Activated T-cell treated with anti-CD3 and anti-CD28 coated beads for 1 hour (primary cell): Measurements from ENCODE around the gene KRT6C.
"Not testable (repeated sequence)": the region's sequence is repeated elsewhere in the genome, so short reads cannot be mapped to it uniquely, and the experiment has no call there.

ENCODE experiments used
- DNase-seq: peaks from one replicate; pipeline ENCODE4 v3.0.0-alpha.2; 2020; ENCODE audit warnings: low read depth

The KRT6C gene

DNA sequence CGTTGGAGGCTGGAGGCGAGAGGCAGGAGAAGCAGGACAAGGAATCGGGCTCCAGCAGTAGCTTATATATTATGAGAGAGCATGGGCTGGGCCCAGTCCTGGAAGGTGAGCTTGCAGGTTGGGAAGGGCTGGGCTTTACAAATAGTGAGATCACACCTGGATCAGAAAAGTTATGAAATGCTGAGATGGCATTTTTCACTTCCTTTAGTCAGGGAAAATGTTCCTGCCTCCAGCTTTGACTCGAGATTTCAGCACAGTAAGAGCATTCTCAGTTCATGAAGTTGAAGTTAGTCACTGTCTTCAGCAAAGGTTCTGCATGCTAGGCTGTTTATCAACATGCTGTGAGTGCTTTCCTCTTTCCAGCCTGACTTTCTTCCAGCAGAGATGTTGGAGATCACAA, at the start of gene KRT6C:
TSS of gene KRT6C (minus strand) at position 38 of the 400 bp plus-strand sequence. CDS start 68 bp downstream, outside the sequence.
- no peak for DNase-seq

GRCh38 chr12:52522346-52523011, 48.9 kb upstream of the KRT6C start:
- no peak for DNase-seq

DNA sequence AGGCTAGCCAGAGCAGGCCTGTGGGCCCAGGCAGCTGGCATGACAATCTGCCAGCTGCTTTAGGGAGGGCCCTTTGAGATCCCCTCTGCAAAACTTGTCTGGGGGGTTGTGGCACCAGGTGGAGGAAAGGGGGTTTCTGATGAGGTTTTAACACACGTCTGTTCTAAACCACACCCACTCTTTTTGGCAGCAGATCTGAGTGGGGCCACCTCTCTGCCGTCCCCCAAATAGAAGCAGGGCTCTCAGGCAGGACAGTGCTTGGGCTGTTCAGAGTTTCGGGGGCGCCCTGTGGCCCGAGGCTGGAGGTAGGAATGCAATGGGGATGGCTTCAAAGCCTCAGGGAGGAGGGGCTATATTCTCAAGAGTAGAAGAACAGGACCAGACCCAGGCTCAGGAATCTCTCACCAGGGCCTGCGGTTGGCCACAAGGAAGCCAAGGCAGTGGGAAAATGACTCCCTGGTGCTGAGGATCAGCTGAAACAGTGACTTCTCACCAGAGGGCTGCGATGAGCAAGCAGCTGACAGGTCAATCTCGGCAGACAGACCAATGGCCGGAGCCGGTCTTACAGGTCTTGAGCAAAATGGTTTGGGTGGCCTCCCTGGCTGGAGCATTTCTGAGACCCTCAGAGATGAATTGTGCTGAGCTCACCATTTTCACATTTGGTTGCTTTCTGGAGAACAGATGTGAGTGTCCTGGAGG, 48.1 kb upstream of the KRT6C start:
- no peak for DNase-seq

- DNase-seq: no peak
These were observed 47.6 kb upstream of the KRT6C start for GRCh38 chr12:52521175-52521567.

DNA sequence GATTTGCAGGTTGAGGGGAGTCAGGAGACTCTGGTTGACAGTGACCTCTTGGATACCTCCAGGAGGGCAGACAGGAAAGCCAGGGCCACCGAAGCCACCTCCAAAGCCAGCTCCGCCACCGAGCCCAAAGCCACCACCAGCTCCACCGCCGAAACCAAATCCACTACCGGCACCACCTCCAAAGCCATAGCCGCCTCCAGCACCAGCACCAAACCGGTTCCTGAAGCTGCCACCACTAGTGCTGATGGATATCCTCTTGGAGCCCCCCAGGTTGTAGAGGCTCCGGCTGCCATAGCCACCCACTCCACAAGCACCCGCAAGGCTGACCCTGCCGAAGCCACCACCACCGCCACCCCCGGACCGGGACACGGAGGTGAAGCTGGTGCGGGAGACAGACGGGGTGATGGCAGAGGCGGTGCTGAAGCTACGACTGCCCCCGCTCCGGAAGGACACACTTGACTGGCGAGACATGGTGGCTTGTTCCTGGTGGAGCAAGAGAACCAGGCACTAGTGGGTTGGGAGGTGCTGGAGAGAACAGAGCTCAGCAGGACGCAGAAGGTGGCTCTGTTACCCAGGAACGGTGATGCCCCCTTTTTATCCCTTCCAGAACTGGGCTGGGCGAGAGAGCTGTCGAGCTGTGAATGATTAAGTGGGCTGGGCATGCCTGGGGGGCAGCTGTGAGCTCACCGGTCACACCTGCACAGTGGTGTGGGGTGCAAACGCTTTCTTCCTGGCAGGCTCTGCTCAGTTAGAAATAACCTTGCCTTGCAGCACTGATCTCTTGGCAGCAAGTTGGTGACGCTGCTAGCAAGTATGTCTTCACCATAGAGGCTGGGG, 46.4 kb upstream of the KRT6C start, which contains the start of gene KRT5:
TSS of gene KRT5 (minus strand) at position 569 of the 837 bp plus-strand sequence. CDS start at position 471, 98 bp downstream.
- DNase-seq: no peak

DNA sequence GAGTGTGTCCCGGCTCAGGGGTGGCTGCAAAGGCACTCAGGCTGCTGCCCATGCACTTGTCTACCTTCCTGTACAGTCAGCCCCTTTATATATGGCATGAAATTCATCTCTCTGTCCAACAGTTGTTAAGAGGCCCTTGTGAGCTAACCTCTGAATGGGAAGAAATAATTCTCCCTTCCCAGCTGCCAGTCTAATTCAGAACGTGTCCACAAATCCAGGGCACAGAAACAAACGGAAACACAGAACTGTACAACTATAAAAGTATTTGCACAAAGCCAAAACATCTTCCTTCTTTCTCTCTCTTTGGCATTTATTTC, 45.7 kb upstream of the KRT6C start:
- DNase-seq: no peak

- no peak for DNase-seq
These were observed 45.2 kb upstream of the KRT6C start for GRCh38 chr12:52518574-52519386.

DNA sequence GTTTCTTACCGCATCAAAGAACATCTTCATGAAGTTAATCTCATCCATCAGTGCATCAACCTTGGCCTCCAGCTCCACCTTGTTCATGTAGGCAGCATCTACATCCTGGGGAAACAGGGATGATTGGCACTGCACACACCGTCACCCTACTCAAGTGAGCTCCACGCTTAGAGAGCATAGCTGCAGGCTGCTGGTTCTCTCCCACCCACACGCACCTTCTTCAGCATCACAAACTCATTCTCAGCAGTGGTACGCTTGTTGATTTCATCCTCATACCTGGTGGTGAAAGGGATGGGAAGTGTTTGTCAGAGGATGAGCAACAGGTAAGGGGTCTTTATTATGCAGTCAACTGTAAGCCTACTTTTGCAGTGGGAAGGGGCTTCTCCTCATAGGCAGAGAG, 44.3 kb upstream of the KRT6C start:
- DNase-seq: no peak

DNA sequence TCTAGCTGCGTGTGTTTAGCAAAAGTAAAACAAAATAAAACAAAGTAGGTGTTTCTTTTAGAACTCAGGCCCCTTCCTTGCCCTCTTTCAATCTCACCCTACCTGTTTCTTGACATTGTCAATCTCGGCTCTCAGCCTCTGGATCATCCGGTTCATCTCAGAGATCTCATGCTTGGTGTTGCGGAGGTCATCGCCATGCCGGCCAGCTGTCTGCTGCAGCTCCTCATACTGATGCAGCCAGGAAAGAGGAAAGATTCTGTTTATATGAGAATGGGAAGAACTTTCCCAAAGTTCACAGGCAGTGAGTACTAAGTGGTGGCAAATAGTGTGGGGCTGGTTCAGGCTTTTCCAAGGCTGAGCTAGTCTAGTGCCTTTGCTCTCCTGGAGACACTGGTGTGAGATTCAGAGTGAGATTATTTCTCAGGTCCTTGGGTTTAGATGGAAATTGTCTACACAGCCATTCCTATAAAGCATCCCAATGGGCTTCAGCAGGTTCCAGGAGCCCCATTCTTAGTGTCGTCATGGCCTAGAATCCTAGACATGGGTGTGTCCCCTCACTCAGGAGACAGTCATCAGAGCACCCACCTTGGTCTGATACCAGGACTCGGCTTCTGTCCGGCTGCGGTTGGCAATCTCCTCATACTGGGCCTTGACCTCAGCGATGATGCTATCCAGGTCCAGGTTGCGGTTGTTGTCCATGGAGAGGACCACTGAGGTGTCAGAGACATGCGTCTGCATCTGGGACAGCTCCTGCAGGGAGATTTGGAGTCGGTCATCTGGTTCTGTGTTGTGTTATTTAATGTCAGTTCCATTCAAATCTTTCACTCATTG, 43.6 kb upstream of the KRT6C start:
- DNase-seq: no peak

DNA sequence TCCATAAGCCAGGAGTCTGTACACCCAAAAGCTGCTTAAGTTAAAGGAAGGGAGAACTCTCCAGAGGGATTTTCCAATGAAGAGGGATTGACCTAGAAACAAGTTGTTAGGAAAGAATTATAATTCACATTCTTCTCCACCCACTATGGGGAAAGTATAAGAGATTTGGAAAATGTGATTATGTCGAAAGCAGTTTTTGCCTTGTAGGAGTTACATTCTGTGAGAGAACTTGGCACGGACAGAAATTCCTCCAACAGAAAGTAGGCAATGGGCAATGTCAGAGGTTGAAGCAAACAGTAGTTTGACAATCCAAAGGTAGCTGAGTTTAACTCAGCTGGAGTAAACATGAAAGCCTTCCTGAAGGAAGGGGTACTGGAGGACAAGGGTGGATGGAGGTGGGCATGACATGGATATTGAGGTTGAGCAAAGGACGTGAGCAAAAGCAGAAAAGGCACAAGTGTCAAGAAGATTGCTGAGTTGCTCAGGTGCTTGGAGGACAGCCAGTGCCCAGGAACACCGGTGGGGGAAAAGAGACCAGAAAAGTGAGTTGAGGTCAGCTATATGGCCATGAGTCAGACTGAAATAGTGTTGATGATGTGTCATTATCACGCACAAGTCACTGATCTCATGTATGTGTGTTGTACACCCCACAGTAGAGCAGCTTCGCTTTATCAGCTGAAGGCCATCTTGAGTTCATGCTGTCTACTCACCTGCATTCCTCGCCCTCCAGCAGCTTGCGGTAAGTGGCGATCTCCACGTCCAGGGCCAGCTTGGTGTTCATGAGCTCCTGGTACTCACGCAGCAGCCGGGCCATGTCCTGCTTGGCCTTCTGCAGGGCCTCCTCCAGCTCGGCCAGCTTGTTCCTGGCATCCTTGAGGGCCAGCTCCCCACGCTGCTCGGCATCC, 42.6 kb upstream of the KRT6C start:
- no peak for DNase-seq

- DNase-seq: no peak
These were observed 41.7 kb upstream of the KRT6C start for GRCh38 chr12:52515319-52515646.

- DNase-seq: no peak
These were observed 41.1 kb upstream of the KRT6C start for GRCh38 chr12:52514471-52515318.

DNA sequence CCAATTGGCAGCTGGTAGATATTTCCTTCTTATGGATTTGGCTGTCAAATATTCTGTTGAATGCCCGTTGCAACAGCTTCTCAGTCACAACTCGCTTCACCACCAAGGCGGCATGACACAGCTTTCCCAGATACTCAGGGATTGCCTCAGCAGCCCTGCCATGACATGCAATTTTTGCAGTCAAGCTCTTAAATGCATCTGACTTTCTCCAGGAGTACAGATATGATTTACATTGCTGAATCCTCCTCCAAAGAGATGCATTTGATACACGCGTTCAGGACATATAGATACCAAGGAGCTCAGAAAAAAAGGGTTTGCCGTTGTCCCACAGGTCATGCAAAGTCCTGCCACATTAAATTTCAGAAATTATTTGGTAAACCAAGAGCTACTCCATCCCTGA, 40.1 kb upstream of the KRT6C start:
- DNase-seq: no peak

DNA sequence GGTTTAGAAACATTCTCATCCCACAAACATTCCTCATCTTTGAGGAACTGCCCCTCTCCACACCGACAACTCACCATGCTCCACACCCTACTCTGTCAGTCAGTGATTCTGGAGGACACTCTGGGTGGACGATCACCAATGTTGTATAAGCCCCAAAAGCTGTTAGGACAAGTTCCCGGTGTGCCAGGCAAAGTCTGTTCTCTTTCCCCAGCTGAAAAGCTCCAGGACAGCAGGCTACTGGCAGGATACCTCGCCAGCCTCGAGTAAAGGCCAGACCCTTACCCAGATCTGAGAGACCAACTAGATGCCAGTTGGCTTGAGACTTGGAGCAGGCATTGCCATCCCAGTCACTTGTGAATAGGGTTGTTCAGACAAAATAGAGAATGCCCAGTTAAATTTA, 34.6 kb upstream of the KRT6C start:
- no peak for DNase-seq

- DNase-seq: no peak
These were observed 33.5 kb upstream of the KRT6C start for GRCh38 chr12:52506858-52507715.

GRCh38 chr12:52502877-52503276, 29.3 kb upstream of the KRT6C start:
- DNase-seq: no peak

GRCh38 chr12:52501490-52501889, 27.9 kb upstream of the KRT6C start:
- DNase-seq: no peak

DNA sequence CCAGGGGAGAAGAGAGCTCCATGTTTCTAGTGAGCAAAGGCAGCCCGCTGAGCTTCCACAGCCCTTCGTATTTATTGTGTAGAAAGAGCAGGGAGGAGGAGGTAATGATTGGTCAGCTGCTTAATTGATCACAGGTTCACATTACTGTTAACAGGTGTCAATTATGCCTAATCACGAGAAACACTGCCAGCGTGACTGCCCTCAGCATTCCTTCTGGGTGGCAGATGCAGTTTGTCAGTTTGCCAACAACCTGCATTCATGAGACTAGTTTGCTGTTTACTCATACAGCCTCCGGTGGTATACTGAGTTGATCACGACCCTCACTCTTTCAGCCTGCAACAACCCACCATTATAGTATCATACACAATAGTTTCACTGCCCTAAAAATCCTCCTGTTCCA, 27.0 kb upstream of the KRT6C start:
- DNase-seq: not testable (repeated sequence)
